Small intestine (tissue), 7 donors: ENCODE data around the gene DIP2B. TPM values are rescaled to one million over a fixed set of nuclear protein-coding genes. Genes with fewer than 3 reads are reported as not detected.

Source experiments
- DNase-seq, 2 donors: peaks; one replicate each; pipeline versions ENCODE4 v3.0.0 to v3.0.0-alpha.2; 2013
- FAIRE-seq: peaks from 2 replicates; lab custom pipeline; 2012; peaks lifted over from hg19 to GRCh38; lab: Jason Lieb, UNC
- H3K27ac ChIP-seq, 3 donors: one replicate each; pipeline ENCODE4 v1.5.1; 2013; ENCODE audit warnings: low read length in 2 of 3, mild to moderate bottlenecking in 2 of 3, control low read depth in 1 of 3, inconsistent platforms in 1 of 3, low read depth in 1 of 3, moderate library complexity in 1 of 3
- H3K27me3 ChIP-seq, 3 donors: one replicate each; pipeline ENCODE4 v1.6.1; 2013; ENCODE audit warnings: low read length in 3 of 3, inconsistent platforms in 1 of 3; ENCODE audit not compliant: control insufficient read depth in 3 of 3, insufficient read depth in 3 of 3
- H3K36me3 ChIP-seq, 3 donors: one replicate each; pipeline ENCODE4 v1.6.1; 2013; ENCODE audit warnings: low read length in 3 of 3, inconsistent platforms in 1 of 3, low read depth in 1 of 3, mild to moderate bottlenecking in 1 of 3, moderate library complexity in 1 of 3; ENCODE audit not compliant: control insufficient read depth in 3 of 3, insufficient read depth in 2 of 3
- H3K4me1 ChIP-seq, 3 donors: one replicate each; pipeline ENCODE4 v1.6.1; 2013; ENCODE audit warnings: low read length in 2 of 3, inconsistent platforms in 1 of 3, low read depth in 1 of 3, mild to moderate bottlenecking in 1 of 3, moderate library complexity in 1 of 3; ENCODE audit not compliant: control insufficient read depth in 3 of 3, insufficient read depth in 2 of 3
- H3K4me3 ChIP-seq, 3 donors: one replicate each; pipeline ENCODE4 v1.5.1; 2013; ENCODE audit warnings: low read length in 3 of 3, control low read depth in 1 of 3, inconsistent platforms in 1 of 3, low read depth in 1 of 3, mild to moderate bottlenecking in 1 of 3, moderate library complexity in 1 of 3
- H3K9me3 ChIP-seq, 2 donors: one replicate each; pipeline ENCODE4 v1.6.1; 2013; ENCODE audit warnings: low read depth in 1 of 2, low read length in 1 of 2; ENCODE audit not compliant: control insufficient read depth in 2 of 2, insufficient read depth in 1 of 2
- WGBS, 3 donors: extraction: QIAGEN DNeasy Blood & Tissue Kit; methylation state at CpG; one replicate each; pipeline ENCODE4 v1.1.7; 2013; 5-methylcytosine and 5-hydroxymethylcytosine counted together
- polyA plus RNA-seq, 4 donors: library from polyadenylated mRNA; stranded (reverse) in 3 of 4; unstranded in 1 of 4; fragments of 200-250 nt in 3 of 4; fragments of 120-200 nt in 1 of 4; gene quantifications; one replicate each; pipeline versions ENCODE4 v1.2.1 to v1.2.3, GENCODE V29; 2013
- donor health status: healthy with polysubstance abuse.
- donor health status: control.
- donor health status: control.
- donor health status: Bipolar disorder and iron deficiency.
- donor health status: healthy.

DIP2B gene
- polyA plus RNA-seq, 4 donors = 6.3 to 18.1 (median 6.9) TPM

GRCh38 chr12:50609292-50609874 lies 104.6 kb downstream of the DIP2B start:
- Histone ChIP-seq H3K4me1 (peaks cover 4 to 8% (median 6%) of the 10 kb centered on the region in 3 donors), H3K27me3 (no peaks in the 10 kb centered on the region), H3K36me3 (peaks cover 0 to 19% (median 0%) of the 10 kb centered on the region in 3 donors), H3K27ac (no peak overlapping the region), H3K9me3 (peaks cover 0 to 6% of the 10 kb centered on the region in 2 donors), H3K4me3 (no peak overlapping the region)
- WGBS, 3 donors = 85 to 92% (median 85%) methylated on average over 3 of the region's 3 CpGs
- DNase-seq (no peak), FAIRE-seq (no peak)

- FAIRE-seq = no peak
- no peak overlapping the region for H3K4me3 ChIP-seq
- H3K9me3 ChIP-seq = peaks cover 0 to 3% of the 10 kb centered on the region in 2 donors
- no peak for DNase-seq
- no peak overlapping the region for H3K27ac ChIP-seq
- WGBS, 3 donors = 92 to 100% (median 100%) methylated on average over 1 of the region's 1 CpG
- peaks cover 0 to 16% (median 0%) of the 10 kb centered on the region in 3 donors for H3K36me3 ChIP-seq
- H3K27me3 ChIP-seq = no peaks in the 10 kb centered on the region
- H3K4me1 ChIP-seq = peaks cover 4 to 8% (median 6%) of the 10 kb centered on the region in 3 donors
These were observed 105.4 kb downstream of the DIP2B start for GRCh38 chr12:50610171-50610570.

GRCh38 chr12:50611021-50611744 lies 106.4 kb downstream of the DIP2B start:
- FAIRE-seq = no peak
- no peak overlapping the region for H3K4me3 ChIP-seq
- 72 to 88% (median 86%) methylated on average over 10 of the region's 10 CpGs for WGBS, 3 donors
- H3K27ac ChIP-seq = no peak overlapping the region
- DNase-seq = no peak
- H3K27me3 ChIP-seq = no peaks in the 10 kb centered on the region
- H3K9me3 ChIP-seq = no peaks in the 10 kb centered on the region
- H3K4me1 ChIP-seq = peaks cover 4 to 8% (median 4%) of the 10 kb centered on the region in 3 donors
- peaks cover 0 to 9% (median 0%) of the 10 kb centered on the region in 3 donors for H3K36me3 ChIP-seq

GRCh38 chr12:50612882-50613281 lies 108.1 kb downstream of the DIP2B start:
- no peaks in the 10 kb centered on the region for H3K27me3 ChIP-seq
- DNase-seq = no peak
- no peak for FAIRE-seq
- peaks cover 0 to 9% (median 0%) of the 10 kb centered on the region in 3 donors for H3K36me3 ChIP-seq
- H3K4me1 ChIP-seq = peaks cover 0 to 4% (median 4%) of the 10 kb centered on the region in 3 donors
- H3K27ac ChIP-seq = peak overlapping the region in 1 of 3 donors; percentile 3
- no peak overlapping the region for H3K4me3 ChIP-seq
- no peaks in the 10 kb centered on the region for H3K9me3 ChIP-seq
- 90 to 93% (median 90%) methylated on average over 3 of the region's 3 CpGs for WGBS, 3 donors

GRCh38 chr12:50613463-50613862 lies 108.7 kb downstream of the DIP2B start:
- FAIRE-seq (no peak), DNase-seq (no peak)
- H3K27ac ChIP-seq = peak overlapping the region in 1 of 3 donors; percentile 48
- peaks cover 3 to 7% (median 4%) of the 10 kb centered on the region in 3 donors for H3K4me1 ChIP-seq
- peaks cover 0 to 9% (median 0%) of the 10 kb centered on the region in 3 donors for H3K36me3 ChIP-seq
- no peaks in the 10 kb centered on the region for H3K9me3 ChIP-seq
- no peak overlapping the region for H3K4me3 ChIP-seq
- no peaks in the 10 kb centered on the region for H3K27me3 ChIP-seq
- 79 to 89% (median 82%) methylated on average over 4 of the region's 4 CpGs for WGBS, 3 donors

- Histone ChIP-seq H3K4me3 (no peak overlapping the region), H3K4me1 (peaks cover 7 to 8% (median 8%) of the 10 kb centered on the region in 3 donors), H3K9me3 (no peaks in the 10 kb centered on the region), H3K27me3 (no peaks in the 10 kb centered on the region), H3K27ac (no peak overlapping the region), H3K36me3 (peaks cover 0 to 9% (median 0%) of the 10 kb centered on the region in 3 donors)
- no peak for DNase-seq
- WGBS, 3 donors = 77 to 84% (median 83%) methylated on average over 4 of the region's 4 CpGs
- FAIRE-seq = no peak
These were observed 109.5 kb downstream of the DIP2B start for GRCh38 chr12:50614167-50614759.

GRCh38 chr12:50615145-50615906 lies 110.5 kb downstream of the DIP2B start:
- WGBS, 3 donors = 96 to 97% (median 96%) methylated on average over 7 of the region's 7 CpGs
- FAIRE-seq (no peak), DNase-seq (no peak)
- Histone ChIP-seq H3K4me3 (no peak overlapping the region), H3K9me3 (no peaks in the 10 kb centered on the region), H3K27ac (no peak overlapping the region), H3K27me3 (no peaks in the 10 kb centered on the region), H3K4me1 (peaks cover 11 to 16% (median 14%) of the 10 kb centered on the region in 3 donors), H3K36me3 (peaks cover 0 to 9% (median 0%) of the 10 kb centered on the region in 3 donors)

- DNase-seq = no peak
- FAIRE-seq = no peak
- Histone ChIP-seq H3K27ac (no peak overlapping the region), H3K4me3 (no peak overlapping the region), H3K4me1 (peaks cover 14 to 22% (median 17%) of the 10 kb centered on the region in 3 donors), H3K36me3 (peaks cover 0 to 9% (median 0%) of the 10 kb centered on the region in 3 donors), H3K9me3 (no peaks in the 10 kb centered on the region), H3K27me3 (no peaks in the 10 kb centered on the region)
- 95 to 100% (median 97%) methylated on average over 1 of the region's 1 CpG for WGBS, 3 donors
These were observed 111.1 kb downstream of the DIP2B start for GRCh38 chr12:50615907-50616296.
